Raji (cell line): ENCODE results near the gene RIPOR2.

Source experiments
- POLR2A ChIP-seq: IDR thresholded peaks from 2 replicates; pipeline ENCODE4 v1.6.1; 2011; ENCODE audit warnings: low read depth, low read length, control low read depth; ENCODE audit not compliant: insufficient read depth

The RIPOR2 gene

GRCh38 chr6:24838994-24839393 is 96.8 kb downstream of the RIPOR2 start:
- no peak for TF ChIP-seq POLR2A

GRCh38 chr6:24838081-24838480 is 97.7 kb downstream of the RIPOR2 start:
- TF ChIP-seq POLR2A = no peak

- TF ChIP-seq POLR2A = no peak
Measured at GRCh38 chr6:24836109-24836508, 99.7 kb downstream of the RIPOR2 start.

- no peak for TF ChIP-seq POLR2A
Measured at GRCh38 chr6:24833711-24834386, 101.9 kb downstream of the RIPOR2 start.

GRCh38 chr6:24832794-24833193 is 103.0 kb downstream of the RIPOR2 start:
- no peak for TF ChIP-seq POLR2A

- no peak for TF ChIP-seq POLR2A
Measured at GRCh38 chr6:24831771-24832716, 103.7 kb downstream of the RIPOR2 start.

GRCh38 chr6:24829657-24830056 is 106.1 kb downstream of the RIPOR2 start:
- no peak for TF ChIP-seq POLR2A

- TF ChIP-seq POLR2A = no peak
Measured at GRCh38 chr6:24827970-24828369, 107.8 kb downstream of the RIPOR2 start.

GRCh38 chr6:24827162-24827561 is 108.6 kb downstream of the RIPOR2 start:
- no peak for TF ChIP-seq POLR2A

- no peak for TF ChIP-seq POLR2A
Measured at GRCh38 chr6:24825130-24825630, 110.6 kb downstream of the RIPOR2 start.

GRCh38 chr6:24824142-24824938 is 111.4 kb downstream of the RIPOR2 start:
- no peak for TF ChIP-seq POLR2A

GRCh38 chr6:24823185-24823584 is 112.6 kb downstream of the RIPOR2 start:
- no peak for TF ChIP-seq POLR2A

- TF ChIP-seq POLR2A = no peak
Measured at GRCh38 chr6:24822696-24823095, 113.1 kb downstream of the RIPOR2 start.

- no peak for TF ChIP-seq POLR2A
Measured at GRCh38 chr6:24821860-24822444, 113.8 kb downstream of the RIPOR2 start.

GRCh38 chr6:24818346-24818745 is 117.4 kb downstream of the RIPOR2 start:
- no peak for TF ChIP-seq POLR2A
